NCI-H2107 treated with DMSO at 0.1 percent for 48 hours (cell line): ENCODE results near the gene PAK1.

ENCODE experiments used
- DNase-seq: peaks from one replicate; lab custom pipeline; 2025; ENCODE audit not compliant: unreplicated experiment; lab: John Stamatoyannopoulos, UW

Gene PAK1

GRCh38 chr11:77438487-77438886 lies 35.4 kb downstream of the PAK1 start:
- no peak for DNase-seq

- no peak for DNase-seq
These were observed 36.9 kb downstream of the PAK1 start for GRCh38 chr11:77436969-77437368.

GRCh38 chr11:77436506-77436905 lies 37.4 kb downstream of the PAK1 start:
- no peak for DNase-seq

GRCh38 chr11:77435972-77436371 lies 37.9 kb downstream of the PAK1 start:
- DNase-seq, result no peak

GRCh38 chr11:77431813-77432212 lies 42.1 kb downstream of the PAK1 start:
- DNase-seq, result no peak

- DNase-seq, result no peak
These were observed 45.3 kb downstream of the PAK1 start for GRCh38 chr11:77428598-77428997.

GRCh38 chr11:77425346-77425745 lies 48.5 kb downstream of the PAK1 start:
- DNase-seq, result no peak

- no peak for DNase-seq
These were observed 49.2 kb downstream of the PAK1 start for GRCh38 chr11:77424644-77425043.

GRCh38 chr11:77423624-77424023 lies 50.3 kb downstream of the PAK1 start:
- DNase-seq, result no peak

GRCh38 chr11:77422687-77423086 lies 51.2 kb downstream of the PAK1 start:
- DNase-seq, result no peak

GRCh38 chr11:77421041-77421723 lies 52.7 kb downstream of the PAK1 start:
- no peak for DNase-seq

GRCh38 chr11:77418971-77419597 lies 54.8 kb downstream of the PAK1 start:
- no peak for DNase-seq

GRCh38 chr11:77418155-77418970 lies 55.5 kb downstream of the PAK1 start:
- DNase-seq, result peak; percentile 6

- DNase-seq, result no peak
These were observed 57.5 kb downstream of the PAK1 start for GRCh38 chr11:77416357-77416756.

- no peak for DNase-seq
These were observed 59.9 kb downstream of the PAK1 start for GRCh38 chr11:77413850-77414460.

GRCh38 chr11:77412814-77413213 lies 61.1 kb downstream of the PAK1 start:
- DNase-seq, result no peak

- DNase-seq, result peak; percentile 44
These were observed 62.0 kb downstream of the PAK1 start for GRCh38 chr11:77411717-77412441.

- no peak for DNase-seq
These were observed 62.7 kb downstream of the PAK1 start for GRCh38 chr11:77411137-77411707.

GRCh38 chr11:77410076-77410827 lies 63.6 kb downstream of the PAK1 start:
- no peak for DNase-seq

- DNase-seq, result no peak
These were observed 64.8 kb downstream of the PAK1 start for GRCh38 chr11:77409046-77409445.
